Renal cortex interstitium (tissue), 11 donors: ENCODE measurements around the gene SPOCK1. TPM values are rescaled to one million over a fixed set of nuclear protein-coding genes. Genes with fewer than 3 reads are reported as not detected.
"Not testable (repeated sequence)": the region's sequence is repeated elsewhere in the genome, so short reads cannot be mapped to it uniquely, and the experiment has no call there.

Source experiments
- DNase-seq, 11 donors: peaks; one replicate each; pipeline ENCODE4 v3.0.0-alpha.2; 2013; ENCODE audit warnings: low read depth in 9 of 11, low spot score in 4 of 11; ENCODE audit errors: extremely low read depth in 1 of 11
- polyA plus RNA-seq, 3 donors: library from polyadenylated mRNA; unstranded; fragments of 120-200 nt; gene quantifications; one replicate each; pipeline ENCODE4 v1.2.1, GENCODE V29; 2013; ENCODE audit not compliant: insufficient read length in 3 of 3

The SPOCK1 gene
- polyA plus RNA-seq, 3 donors, result 6.5 to 9.7 (median 8.3) TPM

DNA sequence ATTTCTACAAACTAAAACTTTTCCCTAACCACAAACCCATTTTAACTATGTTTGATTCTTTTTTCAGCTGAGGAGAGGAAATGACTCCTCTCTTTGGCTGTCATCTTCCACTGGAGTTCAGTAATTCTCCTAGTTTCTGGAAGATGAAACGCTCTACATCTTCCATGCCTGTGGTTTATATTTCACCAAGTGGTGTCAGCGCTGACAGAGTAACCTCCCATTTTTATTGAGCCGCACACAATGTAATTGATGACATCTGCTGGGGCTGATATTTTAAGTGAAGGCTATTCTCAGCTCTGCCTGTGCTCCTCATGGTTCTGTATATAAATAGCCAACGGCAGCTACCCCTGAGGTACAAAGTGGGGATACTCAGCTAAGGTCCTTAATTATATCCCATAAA, 234.6 kb downstream of the SPOCK1 start:
- no peak for DNase-seq

GRCh38 chr5:137264041-137264440, 235.1 kb downstream of the SPOCK1 start:
- no peak for DNase-seq

DNA sequence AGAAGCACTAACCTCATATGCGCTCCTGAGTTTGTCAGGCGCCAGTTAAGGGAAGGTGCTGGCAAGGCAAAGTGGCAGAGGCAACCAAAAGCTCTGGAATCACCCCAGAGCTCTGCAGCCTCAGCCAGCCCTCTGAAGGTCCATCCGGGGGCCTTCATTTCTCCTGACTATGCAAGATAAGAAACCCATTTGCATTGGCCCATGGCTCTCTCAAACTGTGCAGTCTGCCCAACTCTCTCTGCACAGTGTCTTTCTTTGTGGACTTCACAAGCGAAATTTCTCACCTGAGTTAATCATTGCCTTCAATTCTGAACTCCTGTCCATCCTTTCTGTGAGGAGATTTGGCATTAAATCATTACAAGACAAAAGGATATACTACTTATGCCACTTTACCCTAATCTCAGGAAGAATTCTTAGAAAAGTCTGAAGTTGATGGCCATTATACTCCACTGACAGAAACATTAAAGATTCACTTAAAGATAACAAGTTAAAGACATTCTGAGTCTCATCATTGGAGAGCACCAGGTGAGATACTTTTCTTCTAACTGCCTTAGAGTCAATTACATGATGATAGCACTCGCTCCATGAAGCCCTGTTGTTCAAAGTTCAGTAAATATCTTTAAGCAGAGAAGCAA, 235.6 kb downstream of the SPOCK1 start:
- DNase-seq, result peak in 2 of 11 donors; percentile 9 to 11

DNA sequence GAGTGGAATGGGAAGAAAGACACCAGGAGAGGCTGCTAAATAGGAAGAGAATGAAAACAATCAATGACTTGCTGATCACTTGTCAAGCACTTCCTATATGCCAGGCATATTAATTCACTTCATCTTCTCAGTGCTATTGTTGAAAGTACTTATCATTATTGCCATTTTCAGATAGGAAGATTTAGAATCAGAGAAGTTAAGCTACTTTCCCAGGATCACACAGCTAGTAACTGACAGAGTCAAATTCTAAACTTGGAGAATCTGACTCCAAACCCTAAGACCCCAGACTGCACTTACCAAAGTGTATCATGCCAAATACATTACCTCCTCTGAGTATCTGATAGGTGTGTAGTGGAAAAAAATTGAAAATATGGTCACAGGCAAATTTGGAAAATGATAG, 236.3 kb downstream of the SPOCK1 start:
- DNase-seq, result no peak

GRCh38 chr5:137260820-137261695, 238.1 kb downstream of the SPOCK1 start:
- DNase-seq, result no peak

DNA sequence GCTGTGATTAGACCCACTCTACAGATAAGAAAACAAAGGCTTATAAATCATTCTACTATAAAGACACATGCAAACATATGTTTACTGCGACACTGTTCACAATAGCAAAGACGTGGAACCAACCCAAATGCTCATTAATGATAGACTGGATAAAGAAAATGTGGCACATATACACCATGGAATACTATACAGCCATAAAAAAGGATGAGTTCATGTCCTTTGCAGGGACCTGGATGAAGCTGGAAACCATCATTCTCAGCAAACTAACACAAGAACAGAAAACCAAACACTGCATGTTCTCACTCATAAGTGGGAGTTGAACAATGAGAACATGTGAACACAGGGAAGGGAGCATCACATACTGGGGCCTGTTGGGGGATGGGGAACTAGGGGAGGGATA, 240.0 kb downstream of the SPOCK1 start:
- not testable (repeated sequence) for DNase-seq

DNA sequence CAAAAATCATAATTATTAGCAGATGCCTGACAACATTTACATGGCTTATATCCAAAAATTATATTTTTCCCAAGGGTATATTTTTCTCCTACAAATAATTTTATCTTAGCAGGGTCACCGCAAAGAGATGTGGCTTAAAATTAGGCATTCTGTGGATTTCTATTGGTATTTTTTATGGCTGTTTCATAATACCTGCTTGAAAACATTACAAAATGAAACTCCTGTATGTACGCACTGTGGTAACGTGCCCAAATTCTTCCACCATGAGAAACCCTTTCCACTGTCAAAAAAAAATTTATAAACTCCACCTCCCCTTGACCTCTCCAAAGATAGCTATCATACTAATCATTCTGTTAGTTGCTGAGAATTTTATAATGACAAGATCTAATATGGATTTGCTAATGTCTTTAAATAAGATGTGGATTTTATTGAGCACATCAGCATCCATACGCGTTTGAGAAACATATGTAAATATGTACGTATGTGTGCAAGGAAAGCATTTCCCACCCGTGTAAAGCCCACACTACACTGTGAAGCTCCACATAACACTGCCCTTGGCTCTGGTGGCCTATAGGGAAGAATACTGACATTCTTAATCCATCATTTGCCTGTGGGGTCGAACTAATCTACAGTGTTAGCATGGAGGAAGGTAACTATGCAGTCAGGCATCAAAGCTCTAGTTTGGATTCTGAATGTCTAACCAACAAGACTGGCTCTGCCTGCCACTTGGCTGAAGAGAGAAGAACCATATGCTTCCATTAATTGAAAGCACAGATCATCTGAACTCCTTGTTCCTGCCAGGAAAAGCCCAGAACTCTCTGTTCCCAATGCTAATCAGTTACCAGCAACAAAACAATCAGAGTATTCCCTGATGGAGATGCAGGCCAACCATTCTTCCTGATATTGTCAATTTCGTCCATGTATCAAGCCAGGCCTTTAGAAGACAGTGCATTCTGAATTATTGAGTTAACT, 244.7 kb downstream of the SPOCK1 start:
- no peak for DNase-seq

- no peak for DNase-seq
These were observed 246.6 kb downstream of the SPOCK1 start for GRCh38 chr5:137252512-137252911.

DNA sequence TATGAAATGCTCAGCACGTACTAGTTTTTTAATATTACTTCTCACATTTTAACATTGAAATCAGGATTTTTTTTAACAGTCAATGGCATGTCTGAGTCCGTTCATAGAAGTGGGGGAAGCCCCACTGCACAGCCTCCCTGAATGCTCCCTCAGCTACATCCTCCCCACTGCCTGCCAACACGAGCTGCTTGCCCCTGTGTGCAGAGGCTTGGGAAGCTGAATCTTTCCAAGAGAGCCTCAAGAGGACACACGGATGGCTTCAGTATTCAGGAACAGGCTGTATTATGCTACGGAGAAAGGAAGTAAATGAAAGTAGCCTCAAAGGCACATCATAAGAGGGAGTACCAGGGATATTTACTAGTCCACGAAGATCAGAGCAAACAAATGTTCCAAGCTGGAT, 248.7 kb downstream of the SPOCK1 start:
- DNase-seq, result no peak

DNA sequence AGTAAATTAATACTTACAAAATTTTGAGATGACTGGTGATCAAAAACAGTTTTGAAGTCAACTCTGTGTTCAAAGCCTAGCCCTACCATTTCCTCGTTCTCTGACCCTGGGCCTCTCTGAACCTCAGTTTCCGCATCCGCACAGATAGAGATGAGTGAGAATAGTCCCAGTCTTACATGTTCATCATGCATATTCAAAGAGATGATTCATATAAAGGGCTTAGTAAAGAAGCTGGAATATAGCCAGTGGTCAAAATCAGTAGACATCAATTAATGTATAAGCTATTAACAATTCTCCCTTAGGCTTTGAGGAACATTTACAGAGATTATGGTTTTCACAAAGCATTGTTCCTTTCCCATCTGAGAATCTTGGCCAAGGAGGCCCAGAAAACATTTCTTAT, 250.6 kb downstream of the SPOCK1 start:
- no peak for DNase-seq

DNA sequence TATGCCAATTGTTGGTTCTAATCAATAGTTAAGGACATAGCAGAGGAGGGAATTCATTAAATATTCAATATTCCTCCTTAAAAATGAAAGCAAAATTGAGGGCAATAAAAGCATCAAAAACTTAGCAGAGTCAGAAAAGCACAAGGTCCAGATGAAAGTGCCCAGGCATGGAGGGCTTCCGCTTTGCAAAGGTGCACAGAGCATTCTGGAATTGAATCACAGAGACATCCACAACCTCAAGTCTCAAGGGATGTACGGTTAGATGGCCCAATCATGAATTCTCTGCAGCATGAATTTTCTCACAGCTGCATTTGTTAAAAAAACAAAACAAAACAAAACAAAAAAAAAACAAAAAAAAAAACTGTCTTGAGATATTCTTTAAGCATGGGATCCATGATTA, 253.7 kb downstream of the SPOCK1 start:
- no peak for DNase-seq

DNA sequence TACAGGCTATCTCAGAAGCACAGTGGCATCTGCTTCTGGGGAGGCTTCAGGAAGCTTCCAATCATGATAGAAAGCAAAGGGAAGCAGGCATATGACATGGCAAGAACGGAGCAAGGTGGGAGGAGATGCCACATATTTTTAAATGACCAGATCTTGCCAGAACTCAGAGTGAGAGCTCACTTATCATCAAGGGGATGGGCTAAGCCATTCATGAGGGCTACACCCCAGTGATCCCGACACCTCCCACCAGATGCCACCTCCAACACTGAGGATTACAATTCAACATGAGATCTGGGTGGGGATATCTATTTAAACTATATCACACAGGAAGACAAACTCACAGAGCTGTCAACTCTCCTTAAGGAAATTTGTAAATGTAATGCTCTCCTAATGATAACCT, 258.8 kb downstream of the SPOCK1 start:
- DNase-seq, result no peak

DNA sequence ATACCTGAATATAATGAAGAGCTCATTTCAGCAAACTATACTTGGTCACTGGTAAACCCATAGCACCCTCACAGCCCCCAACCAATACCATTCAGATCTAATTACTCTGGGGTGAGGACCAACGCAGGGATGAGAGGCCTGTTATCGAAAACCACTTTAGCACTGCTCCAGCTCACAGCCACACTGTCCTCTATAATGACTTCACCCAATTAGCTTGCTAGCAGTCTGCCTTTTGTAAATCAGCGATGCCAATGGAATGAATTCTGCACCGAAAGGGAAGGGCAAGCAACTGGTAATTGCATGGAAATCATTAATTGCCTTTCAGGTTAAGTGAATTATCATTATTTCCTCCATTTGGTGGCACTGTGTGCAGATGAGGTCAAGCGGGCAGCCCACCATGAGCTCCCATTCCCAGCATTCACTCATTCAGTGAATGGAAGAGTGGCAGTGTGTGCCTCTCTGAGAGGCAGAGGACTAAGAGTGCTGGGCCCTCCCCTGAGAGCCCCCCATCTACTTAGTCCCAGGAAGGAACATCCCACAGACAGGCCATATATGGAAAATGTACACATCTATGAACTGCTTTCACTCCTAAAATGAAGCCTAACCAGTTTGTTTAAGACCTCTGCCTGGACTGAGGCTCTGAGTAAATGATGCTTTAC, 262.1 kb downstream of the SPOCK1 start:
- DNase-seq, result no peak

GRCh38 chr5:137236252-137236651, 262.9 kb downstream of the SPOCK1 start:
- DNase-seq, result no peak

DNA sequence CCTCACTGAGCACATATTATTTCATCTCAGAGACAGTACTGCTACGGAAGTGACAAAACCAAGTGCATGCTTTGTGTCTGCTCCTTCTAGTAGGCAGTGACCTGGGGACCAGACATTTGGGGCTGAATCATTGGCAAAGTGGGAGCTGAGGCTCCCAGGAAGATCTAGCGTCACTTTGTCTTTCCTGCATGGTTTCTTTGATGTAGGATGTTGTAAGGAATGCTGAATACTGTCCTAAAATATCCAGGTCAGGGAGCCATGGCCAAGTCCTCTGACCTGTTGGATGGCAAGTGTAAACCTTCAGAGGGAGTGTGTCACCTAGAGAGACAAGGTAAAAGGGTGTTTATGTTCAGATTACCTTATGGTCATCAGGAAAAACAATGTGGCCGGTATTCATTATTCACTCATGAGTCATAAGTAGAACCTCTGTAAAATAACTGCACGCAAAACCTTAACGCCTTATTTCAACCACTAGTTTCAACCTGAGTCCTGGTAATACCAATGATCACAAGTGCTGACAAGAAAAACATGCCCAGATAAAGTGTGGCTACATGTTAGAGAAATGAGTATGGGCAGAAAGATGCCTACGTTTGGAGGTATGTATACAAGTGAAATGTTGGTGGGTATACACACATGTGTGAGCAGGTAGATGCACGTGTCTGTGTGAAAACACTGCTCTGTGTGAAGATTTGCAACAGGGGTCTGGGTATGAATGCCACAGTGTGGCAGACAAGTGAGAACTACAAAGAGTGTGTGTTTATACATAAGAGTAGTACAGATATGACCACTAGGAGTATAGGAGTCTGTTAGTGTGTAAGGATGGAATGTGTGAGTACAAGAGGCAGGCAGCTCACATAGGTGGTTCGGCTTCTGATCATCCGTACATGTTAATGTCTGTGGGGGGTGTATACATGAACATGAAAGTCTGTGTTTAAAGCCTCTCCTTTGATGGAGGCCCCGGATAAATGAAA, 263.9 kb downstream of the SPOCK1 start:
- no peak for DNase-seq

DNA sequence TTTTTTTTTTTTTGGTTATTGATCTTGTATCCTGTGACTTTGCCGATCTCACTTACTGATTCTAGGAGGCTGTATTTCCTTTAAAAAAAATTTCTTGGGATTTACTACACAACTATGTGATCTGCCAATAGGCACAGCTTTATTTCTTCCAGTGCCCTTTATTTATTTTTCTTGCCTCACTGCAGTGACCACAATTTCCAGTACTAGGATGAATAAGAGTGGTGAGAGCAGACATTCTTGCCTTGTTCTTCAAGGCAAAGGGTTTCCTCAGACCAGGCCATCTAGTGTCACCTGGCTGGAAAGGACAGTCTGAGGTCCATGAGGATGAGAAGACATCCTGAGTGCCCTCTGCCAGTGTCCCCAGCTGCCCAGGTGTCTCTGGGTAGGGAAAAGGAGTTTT, 265.4 kb downstream of the SPOCK1 start:
- no peak for DNase-seq

DNA sequence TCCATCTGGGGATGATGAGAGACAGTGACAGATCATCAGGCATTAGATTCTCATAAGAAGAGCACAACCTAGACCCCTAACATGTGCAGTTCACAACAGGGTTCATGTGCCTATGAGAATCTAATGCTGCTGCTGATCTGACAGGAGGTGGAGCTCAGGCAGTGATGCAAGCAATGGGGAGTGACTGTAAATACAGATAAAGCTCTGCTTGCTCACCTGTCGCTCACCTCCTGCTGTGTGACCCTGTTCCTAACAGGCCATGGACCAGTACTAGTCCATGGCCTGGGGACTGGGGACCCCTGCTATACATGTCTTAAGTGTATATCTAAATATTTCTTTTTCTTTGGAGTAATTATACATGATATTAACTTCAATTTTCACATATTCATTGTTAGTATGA, 265.8 kb downstream of the SPOCK1 start:
- DNase-seq, result not testable (repeated sequence)

GRCh38 chr5:137231540-137231939, 267.6 kb downstream of the SPOCK1 start:
- no peak for DNase-seq
